LNCaP clone FGC (cell line): ENCODE results near the gene RGS1.

Source experiments
- DNase-seq: peaks from one replicate; pipeline ENCODE4 v3.0.0-alpha.2; 2011; ENCODE audit warnings: low read depth
- H3K4me3 ChIP-seq: 2 replicates; pipeline ENCODE4 v1.5.1; 2011; ENCODE audit warnings: mild to moderate bottlenecking, low read depth, low read length, control low read depth
- TF ChIP-seq, protein P1 (sequence below): IDR thresholded peaks from 2 replicates; pipeline ENCODE4 v1.5.1; 2012; ENCODE audit warnings: mild to moderate bottlenecking; ENCODE audit not compliant: control insufficient read depth, insufficient read depth; ENCODE audit errors: extremely low read depth

Gene RGS1

DNA sequence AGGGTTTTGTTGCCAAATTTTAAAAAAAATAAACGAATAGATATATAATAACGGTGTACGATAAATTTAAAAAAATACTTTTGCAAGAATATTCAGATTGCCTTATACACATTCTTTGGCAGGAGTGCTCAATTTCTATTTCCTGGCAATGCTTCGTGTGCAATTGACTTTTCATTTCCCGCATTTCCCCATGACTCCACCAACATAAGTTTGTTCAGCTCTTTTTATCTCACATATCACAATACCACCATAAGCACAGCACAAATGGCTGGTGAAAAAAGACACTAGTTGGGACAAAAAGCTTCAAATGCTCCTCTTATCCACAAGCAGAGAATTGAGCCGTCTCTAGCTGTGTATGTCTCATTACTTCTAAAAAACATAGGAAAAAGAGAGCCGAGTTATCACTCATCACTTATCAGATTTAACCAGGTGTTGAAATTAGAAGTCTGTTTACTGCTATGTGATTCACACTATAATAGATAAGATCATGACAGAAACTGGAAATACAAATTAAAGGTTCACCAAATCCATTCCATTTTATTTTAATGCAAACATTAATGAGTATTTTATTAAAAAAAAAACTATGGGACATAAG, 28.9 kb upstream of the RGS1 start:
- H3K4me3 ChIP-seq, result no peak overlapping the region
- TF ChIP-seq, protein P1, sequence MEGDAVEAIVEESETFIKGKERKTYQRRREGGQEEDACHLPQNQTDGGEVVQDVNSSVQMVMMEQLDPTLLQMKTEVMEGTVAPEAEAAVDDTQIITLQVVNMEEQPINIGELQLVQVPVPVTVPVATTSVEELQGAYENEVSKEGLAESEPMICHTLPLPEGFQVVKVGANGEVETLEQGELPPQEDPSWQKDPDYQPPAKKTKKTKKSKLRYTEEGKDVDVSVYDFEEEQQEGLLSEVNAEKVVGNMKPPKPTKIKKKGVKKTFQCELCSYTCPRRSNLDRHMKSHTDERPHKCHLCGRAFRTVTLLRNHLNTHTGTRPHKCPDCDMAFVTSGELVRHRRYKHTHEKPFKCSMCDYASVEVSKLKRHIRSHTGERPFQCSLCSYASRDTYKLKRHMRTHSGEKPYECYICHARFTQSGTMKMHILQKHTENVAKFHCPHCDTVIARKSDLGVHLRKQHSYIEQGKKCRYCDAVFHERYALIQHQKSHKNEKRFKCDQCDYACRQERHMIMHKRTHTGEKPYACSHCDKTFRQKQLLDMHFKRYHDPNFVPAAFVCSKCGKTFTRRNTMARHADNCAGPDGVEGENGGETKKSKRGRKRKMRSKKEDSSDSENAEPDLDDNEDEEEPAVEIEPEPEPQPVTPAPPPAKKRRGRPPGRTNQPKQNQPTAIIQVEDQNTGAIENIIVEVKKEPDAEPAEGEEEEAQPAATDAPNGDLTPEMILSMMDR, result no peak
- no peak for DNase-seq

DNA sequence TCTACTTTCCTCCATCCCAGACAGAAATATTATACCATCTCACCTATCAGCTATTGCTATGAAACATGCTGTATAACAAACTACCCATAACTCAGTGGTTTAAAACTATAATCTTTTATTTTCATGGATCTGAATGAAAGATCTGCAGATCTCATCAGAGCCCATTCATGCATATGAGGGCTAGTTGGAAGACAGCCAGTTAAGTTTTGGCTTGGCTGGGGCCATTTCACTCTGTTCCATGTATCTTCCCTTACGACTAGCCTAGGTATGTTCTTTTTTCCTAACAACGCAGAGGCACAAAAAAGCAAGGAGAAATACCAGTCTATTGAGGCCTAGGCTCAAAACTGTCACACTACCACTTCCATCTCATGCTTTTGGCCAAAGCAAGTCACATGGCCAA, 28.1 kb upstream of the RGS1 start:
- DNase-seq, result no peak
- TF ChIP-seq, protein P1, result no peak

DNA sequence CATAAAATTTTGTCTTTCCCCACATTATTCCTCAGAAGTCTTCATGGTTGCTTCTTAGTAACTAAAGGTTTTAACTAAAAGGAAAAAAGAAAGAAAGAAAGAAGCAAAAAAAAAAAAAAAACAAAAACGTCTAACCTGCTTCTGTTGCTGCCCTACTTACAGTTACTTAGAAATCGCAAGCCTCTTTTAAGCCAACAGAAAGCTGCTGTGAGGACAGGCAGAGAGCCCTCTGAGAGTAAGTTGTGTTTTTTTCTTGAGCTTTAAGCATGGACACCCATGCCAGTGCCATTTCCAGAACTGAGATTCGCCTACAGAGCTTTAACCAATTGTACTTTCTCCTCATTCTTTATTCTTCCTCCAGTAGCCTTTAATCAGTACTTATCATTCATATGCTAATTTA, 25.6 kb upstream of the RGS1 start:
- no peak overlapping the region for H3K4me3 ChIP-seq
- TF ChIP-seq, protein P1, result no peak
- no peak for DNase-seq

More for the DNA sequence above, 28.1 kb upstream of the RGS1 start:
- no peak overlapping the region for H3K4me3 ChIP-seq

DNA sequence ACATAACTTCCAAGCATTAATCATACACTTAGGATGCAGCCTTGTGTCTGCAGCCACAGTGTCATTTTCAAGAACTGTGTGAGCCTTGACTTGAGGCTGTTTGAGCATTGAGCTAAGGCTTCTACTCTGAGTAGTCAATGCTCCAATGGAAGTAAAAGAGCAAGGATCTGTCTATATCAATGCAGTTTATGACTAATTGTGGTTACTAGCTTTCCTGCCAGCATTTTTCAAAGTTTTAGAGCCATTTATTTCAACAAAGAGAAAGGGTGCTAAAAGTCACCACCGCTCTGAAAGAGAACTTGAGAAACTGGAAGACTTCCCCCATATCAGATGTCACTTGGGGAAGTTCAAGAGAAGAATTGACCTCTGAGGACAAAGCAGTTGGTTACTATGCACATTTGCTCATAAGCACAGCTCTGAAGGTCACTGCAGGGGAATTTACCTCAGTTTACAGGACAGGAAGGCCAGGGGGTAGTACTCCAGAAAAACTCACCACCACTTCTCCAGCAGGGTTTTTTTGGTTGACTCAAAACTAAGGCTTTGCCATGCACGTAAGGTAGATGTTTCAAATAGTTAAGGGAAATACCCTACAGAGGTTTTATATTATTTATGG, 24.5 kb upstream of the RGS1 start:
- DNase-seq, result no peak
- TF ChIP-seq, protein P1, result no peak
- no peak overlapping the region for H3K4me3 ChIP-seq

DNA sequence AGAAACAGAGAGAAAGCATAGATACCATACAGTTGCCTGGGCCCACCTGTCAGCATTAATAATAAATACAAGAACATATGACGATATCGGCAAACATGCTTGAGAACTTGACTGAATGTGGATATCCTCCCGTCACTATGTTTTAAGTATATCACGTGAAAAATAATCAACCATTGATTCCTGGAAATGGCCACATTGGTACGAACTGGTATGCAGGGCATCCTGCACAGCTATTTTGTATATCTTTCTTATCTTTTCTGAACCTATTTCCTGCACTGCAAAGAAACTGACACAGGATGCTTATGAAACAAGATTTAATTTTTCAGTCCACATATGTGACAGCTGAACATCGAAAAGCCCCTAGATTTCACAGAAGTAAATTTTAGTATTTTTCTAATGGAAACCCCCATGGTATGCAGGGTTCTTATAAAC, 22.8 kb upstream of the RGS1 start:
- DNase-seq, result no peak
- no peak overlapping the region for H3K4me3 ChIP-seq
- TF ChIP-seq, protein P1, result no peak

DNA sequence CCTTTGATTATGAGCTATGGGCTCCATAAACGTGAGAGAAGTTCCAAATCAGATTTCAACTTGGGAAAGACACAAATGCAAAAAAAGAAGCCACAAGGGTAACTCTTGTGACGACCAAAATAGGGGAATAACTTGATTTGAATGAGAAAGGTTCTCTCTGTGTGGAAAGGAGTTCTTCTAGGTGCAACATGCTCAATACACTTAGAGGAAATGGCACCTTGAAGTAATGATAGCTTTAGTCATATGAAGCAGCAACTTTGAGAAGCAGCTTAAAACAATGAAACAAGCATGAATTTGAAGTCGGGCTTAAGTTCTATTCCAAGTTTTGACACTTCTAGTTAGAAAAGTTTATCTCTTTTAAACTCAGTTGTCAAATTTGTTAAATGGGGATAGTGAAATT, 21.8 kb upstream of the RGS1 start:
- no peak for DNase-seq
- no peak overlapping the region for H3K4me3 ChIP-seq
- TF ChIP-seq, protein P1, result no peak

DNA sequence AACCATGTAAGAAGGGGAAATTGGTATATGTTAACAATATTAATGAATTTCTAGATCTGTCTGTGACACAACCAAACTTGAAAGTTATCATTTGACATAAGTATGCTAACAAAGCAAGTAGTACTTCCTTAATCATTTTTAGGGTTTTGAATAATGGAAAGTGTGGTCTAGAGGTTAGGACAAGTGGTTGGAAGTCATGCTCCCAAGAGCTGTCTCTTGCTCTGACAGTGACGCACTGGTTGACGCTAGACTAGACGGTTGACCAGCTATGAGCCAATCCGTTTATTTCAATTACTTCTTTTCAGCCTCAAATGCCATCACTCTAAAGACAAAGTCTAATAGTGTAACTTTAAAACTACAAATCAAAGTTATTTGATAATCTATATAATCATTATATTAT, 20.7 kb upstream of the RGS1 start:
- H3K4me3 ChIP-seq, result no peak overlapping the region
- TF ChIP-seq, protein P1, result no peak
- DNase-seq, result no peak
